ENCODE measurements around the gene SPAG9. TPM values are rescaled to one million over a fixed set of nuclear protein-coding genes. Genes with fewer than 3 reads are reported as not detected.

SPAG9 gene
- total RNA-seq, 1 experiment from 2014 or later, result 90.5 TPM

GRCh38 chr17:51050291-51051033, 70.2 kb downstream of the SPAG9 start:
- Histone ChIP-seq H3K4me3 (ENCODE audit: low read length) (no peak overlapping the region), H3K27ac (ENCODE audit: low read length) (0 out of 2 replicates have a peak overlapping the region, but pooled peaks have one; percentile 20), H3F3A (ENCODE audit: low read length, unreplicated experiment) (no peaks in the 10 kb centered on the region), H3K4me2 (ENCODE audit: low read length) (no peak overlapping the region), H3K9ac (ENCODE audit: low read length) (no peak overlapping the region), H3K36me3 (ENCODE audit: low read depth, low read length) (no peaks in the 10 kb centered on the region; the same call in 1 of the 2 replicates), H3K4me1 (ENCODE audit: insufficient read depth, low read length) (peaks cover 9% of the 10 kb centered on the region; the same call in 1 of the 2 replicates), H3K9me2 (replicated peaks; ENCODE audit: low read length) (no peaks in the 10 kb centered on the region), H3K27me3 (ENCODE audit: low read length) (no peaks in the 10 kb centered on the region), H2AFZ (ENCODE audit: low read length) (no peak overlapping the region), H3K9me3 (ENCODE audit: low read length) (no peaks in the 10 kb centered on the region), H4K20me1 (ENCODE audit: low read length) (no peaks in the 10 kb centered on the region), H3K79me2 (ENCODE audit: low read length) (peaks cover 26% of the 10 kb centered on the region; the same call in 1 of the 2 replicates)
- ATAC-seq (peak; percentile 47), DNase-seq (peak; percentile 67)
- TF ChIP-seq CTCF (conservative IDR thresholded peaks at IDR 0.05; ENCODE audit: low read depth, low read length), result no peak
- no peak for TF ChIP-seq EZH2phosphoT487 (IDR thresholded peaks at IDR 0.05; ENCODE audit: borderline replicate concordance, low read length)
- TF ChIP-seq EZH2 (IDR thresholded peaks at IDR 0.05; ENCODE audit: low read length, unreplicated experiment), result no peak
- no TSS peak for BruUV-seq (replicated peaks)
- CTCF ChIA-PET, result no interaction called here
- POLR2A ChIA-PET (ENCODE audit: unreplicated experiment), result no interaction called here
- intact Hi-C loops (cut with micrococcal nuclease), result no loop called here

- Histone ChIP-seq H3K79me2 (ENCODE audit: low read length) (peaks cover 27% of the 10 kb centered on the region), H3K27me3 (ENCODE audit: low read length) (no peaks in the 10 kb centered on the region), H4K20me1 (ENCODE audit: low read length) (no peaks in the 10 kb centered on the region), H3K4me3 (ENCODE audit: low read length) (no peak overlapping the region), H3F3A (ENCODE audit: low read length, unreplicated experiment) (no peaks in the 10 kb centered on the region), H3K9me2 (replicated peaks; ENCODE audit: low read length) (no peaks in the 10 kb centered on the region), H3K9me3 (ENCODE audit: low read length) (no peaks in the 10 kb centered on the region), H3K9ac (ENCODE audit: low read length) (no peak overlapping the region), H3K27ac (ENCODE audit: low read length) (no peak overlapping the region), H3K36me3 (ENCODE audit: low read depth, low read length) (no peaks in the 10 kb centered on the region; the same call in 1 of the 2 replicates), H3K4me2 (ENCODE audit: low read length) (no peak overlapping the region), H3K4me1 (ENCODE audit: insufficient read depth, low read length) (peaks cover 9% of the 10 kb centered on the region; the same call in 1 of the 2 replicates), H2AFZ (ENCODE audit: low read length) (no peak overlapping the region)
- ChIA-PET POLR2A (ENCODE audit: unreplicated experiment) (interaction anchor here (0.6 to 0.7 kb wide), 2 partner anchors 17 to 24 kb away, joined by 3 to 6 read pairs; no protein-coding TSS in a partner anchor), CTCF (interaction anchor here (0.6 kb wide), 1 partner anchor 8 kb away, joined by 5 read pairs; no protein-coding TSS in a partner anchor)
- intact Hi-C loops (cut with micrococcal nuclease), result no loop called here
- ATAC-seq (no peak; the same call in 1 of the 2 replicates), DNase-seq (no peak)
- TF ChIP-seq EZH2 (IDR thresholded peaks at IDR 0.05; ENCODE audit: low read length, unreplicated experiment) (no peak), EZH2phosphoT487 (IDR thresholded peaks at IDR 0.05; ENCODE audit: borderline replicate concordance, low read length) (no peak), CTCF (conservative IDR thresholded peaks at IDR 0.05; ENCODE audit: low read depth, low read length) (no peak)
- TSS peak; percentile 12 for BruUV-seq (replicated peaks)
These were observed 73.9 kb downstream of the SPAG9 start for GRCh38 chr17:51046514-51047384.
